PC-3 (cell line): ENCODE results near the gene ENAM.

Source experiments
- CTCF ChIP-seq: fragments of 300-600 bp; sonication (generic); conservative IDR thresholded peaks from 2 replicates; pipeline ENCODE4 v1.5.1; 2017; ENCODE audit warnings: antibody characterized with exemption, low read depth, mild to moderate bottlenecking, low read length
- EZH2 ChIP-seq: fragments of 300-600 bp; sonication (generic); IDR thresholded peaks from one replicate; pipeline ENCODE4 v1.6.1; 2017; ENCODE audit warnings: antibody characterized with exemption, mild to moderate bottlenecking, low read length; ENCODE audit not compliant: unreplicated experiment
- EZH2phosphoT487 ChIP-seq: fragments of 300-600 bp; sonication (generic); IDR thresholded peaks from 2 replicates; pipeline ENCODE4 v1.6.1; 2018; ENCODE audit warnings: mild to moderate bottlenecking, antibody characterized with exemption, low read length, borderline replicate concordance

GRCh38 chr4:70628444-70628843 is at the start of gene ENAM:
- no peak for TF ChIP-seq EZH2
- TF ChIP-seq CTCF: no peak
- no peak for TF ChIP-seq EZH2phosphoT487
